Neural crest cell (in vitro differentiated cells): ENCODE measurements around the gene NEBL. TPM values are rescaled to one million over a fixed set of nuclear protein-coding genes. Genes with fewer than 3 reads are reported as not detected.

Source experiments
- DNase-seq: peaks from one replicate; pipeline ENCODE4 v3.0.0; 2021; ENCODE audit warnings: low read depth, mixed read lengths, low spot score
- H3K27ac Mint-ChIP-seq: one replicate; pipeline ENCODE4 v1.8.0; 2021; ENCODE audit warnings: mild to moderate bottlenecking, mixed read lengths; ENCODE audit not compliant: unreplicated experiment
- H3K27me3 Mint-ChIP-seq: 2 replicates; pipeline ENCODE4 v1.8.0; 2021; ENCODE audit warnings: low read depth, mild to moderate bottlenecking, mixed read lengths
- H3K36me3 Mint-ChIP-seq: 2 replicates; pipeline ENCODE4 v1.8.0; 2021; ENCODE audit warnings: low read depth, mild to moderate bottlenecking, mixed read lengths
- H3K4me1 Mint-ChIP-seq: 2 replicates; pipeline ENCODE4 v1.8.0; 2021; ENCODE audit warnings: mixed read lengths
- H3K4me3 Mint-ChIP-seq: one replicate; pipeline ENCODE4 v1.8.0; 2021; ENCODE audit warnings: mild to moderate bottlenecking, mixed read lengths
- H3K9me3 Mint-ChIP-seq: 2 replicates; pipeline ENCODE4 v1.8.0; 2021; ENCODE audit warnings: mixed read lengths
- CTCF ChIP-seq: fragments of 200-600 bp; sonication (generic); conservative IDR thresholded peaks from 2 replicates; pipeline ENCODE4 v1.5.0; 2021; ENCODE audit warnings: antibody characterized with exemption, mild to moderate bottlenecking
- total RNA-seq: library from RNA; stranded (reverse); gene quantifications from 2 replicates; pipeline ENCODE4 v1.2.1, GENCODE V29; 2021

The NEBL gene
- total RNA-seq, 1 donor from 2014 or later: 8.4 TPM

- Mint-ChIP-seq H3K27ac (no peak overlapping the region), H3K4me1 (no peaks in the 10 kb centered on the region), H3K9me3 (peaks cover 2% of the 10 kb centered on the region), H3K36me3 (peaks cover 5% of the 10 kb centered on the region), H3K27me3 (no peaks in the 10 kb centered on the region), H3K4me3 (no peak overlapping the region)
- no peak for DNase-seq
- TF ChIP-seq CTCF: no peak
These were observed 30.3 kb upstream of the NEBL start for GRCh38 chr10:20927456-20927855.

- Mint-ChIP-seq H3K27ac (peak overlapping the region; percentile 7), H3K4me1 (no peaks in the 10 kb centered on the region), H3K27me3 (no peaks in the 10 kb centered on the region), H3K9me3 (no peaks in the 10 kb centered on the region), H3K36me3 (no peaks in the 10 kb centered on the region), H3K4me3 (no peak overlapping the region)
- no peak for TF ChIP-seq CTCF
- DNase-seq: no peak
These were observed 25.3 kb upstream of the NEBL start for GRCh38 chr10:20922451-20922850.

GRCh38 chr10:20922033-20922432, 24.9 kb upstream of the NEBL start:
- no peaks in the 10 kb centered on the region for H3K9me3 Mint-ChIP-seq
- no peaks in the 10 kb centered on the region for H3K36me3 Mint-ChIP-seq
- H3K27me3 Mint-ChIP-seq: no peaks in the 10 kb centered on the region
- DNase-seq: no peak
- no peak overlapping the region for H3K27ac Mint-ChIP-seq
- TF ChIP-seq CTCF: no peak
- no peak overlapping the region for H3K4me3 Mint-ChIP-seq
- H3K4me1 Mint-ChIP-seq: no peaks in the 10 kb centered on the region

GRCh38 chr10:20920061-20920460, 22.9 kb upstream of the NEBL start:
- no peak for TF ChIP-seq CTCF
- no peak for DNase-seq
- no peaks in the 10 kb centered on the region for H3K27me3 Mint-ChIP-seq
- H3K27ac Mint-ChIP-seq: no peak overlapping the region
- no peaks in the 10 kb centered on the region for H3K9me3 Mint-ChIP-seq
- no peaks in the 10 kb centered on the region for H3K4me1 Mint-ChIP-seq
- no peaks in the 10 kb centered on the region for H3K36me3 Mint-ChIP-seq
- no peak overlapping the region for H3K4me3 Mint-ChIP-seq

- Mint-ChIP-seq H3K4me1 (no peaks in the 10 kb centered on the region), H3K27me3 (no peaks in the 10 kb centered on the region), H3K4me3 (no peak overlapping the region), H3K9me3 (no peaks in the 10 kb centered on the region), H3K36me3 (no peaks in the 10 kb centered on the region), H3K27ac (no peak overlapping the region)
- no peak for DNase-seq
- TF ChIP-seq CTCF: no peak
These were observed 22.4 kb upstream of the NEBL start for GRCh38 chr10:20919481-20919880.

GRCh38 chr10:20916976-20917375, 19.9 kb upstream of the NEBL start:
- H3K4me3 Mint-ChIP-seq: no peak overlapping the region

More at GRCh38 chr10:20916976-20917375, 19.9 kb upstream of the NEBL start:
- no peaks in the 10 kb centered on the region for H3K4me1 Mint-ChIP-seq
- no peak for DNase-seq
- TF ChIP-seq CTCF: no peak
- H3K36me3 Mint-ChIP-seq: no peaks in the 10 kb centered on the region
- no peaks in the 10 kb centered on the region for H3K27me3 Mint-ChIP-seq
- H3K27ac Mint-ChIP-seq: no peak overlapping the region
- no peaks in the 10 kb centered on the region for H3K9me3 Mint-ChIP-seq
